ENCODE results near the gene SLC39A9. TPM values are rescaled to one million over a fixed set of nuclear protein-coding genes. Genes with fewer than 3 reads are reported as not detected.

Gene SLC39A9
- total and polyA plus RNA-seq, 2 of the 13 experiments (the other 11 are each of a cell fraction or from before 2014, with no cell fraction given): 46.6 to 69.5 TPM

DNA sequence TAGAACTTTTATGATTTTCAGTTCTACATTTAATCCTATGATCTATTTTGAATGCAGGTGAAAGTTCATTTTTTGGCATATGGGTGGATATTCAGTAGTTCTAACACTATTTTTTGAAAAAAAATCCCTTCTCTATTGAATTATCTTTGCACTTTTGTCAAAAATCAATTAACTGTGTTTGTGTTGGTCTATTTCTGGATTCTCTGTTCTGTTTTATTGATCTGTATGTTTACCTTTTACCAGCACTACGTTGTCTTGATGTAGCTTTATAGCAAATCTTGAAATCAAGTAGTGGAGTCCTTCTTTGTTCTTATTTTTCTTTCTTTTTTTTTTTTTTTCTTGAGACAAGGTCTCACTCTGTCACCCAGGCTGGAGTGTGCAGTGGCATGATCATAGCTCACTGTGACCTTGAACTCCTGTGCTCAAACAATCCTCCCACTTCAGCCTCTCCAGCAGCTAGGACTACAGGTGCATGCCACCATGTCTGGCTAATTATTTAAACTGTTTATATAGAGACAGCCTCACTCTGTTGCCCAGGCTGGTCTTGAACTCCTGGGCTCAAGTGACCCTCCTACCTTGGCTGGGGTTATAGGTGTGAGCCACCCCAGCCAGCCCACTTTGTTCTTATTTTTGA is 31.9 kb downstream of the SLC39A9 start (continued):
- TF ChIP-seq, protein P1, sequence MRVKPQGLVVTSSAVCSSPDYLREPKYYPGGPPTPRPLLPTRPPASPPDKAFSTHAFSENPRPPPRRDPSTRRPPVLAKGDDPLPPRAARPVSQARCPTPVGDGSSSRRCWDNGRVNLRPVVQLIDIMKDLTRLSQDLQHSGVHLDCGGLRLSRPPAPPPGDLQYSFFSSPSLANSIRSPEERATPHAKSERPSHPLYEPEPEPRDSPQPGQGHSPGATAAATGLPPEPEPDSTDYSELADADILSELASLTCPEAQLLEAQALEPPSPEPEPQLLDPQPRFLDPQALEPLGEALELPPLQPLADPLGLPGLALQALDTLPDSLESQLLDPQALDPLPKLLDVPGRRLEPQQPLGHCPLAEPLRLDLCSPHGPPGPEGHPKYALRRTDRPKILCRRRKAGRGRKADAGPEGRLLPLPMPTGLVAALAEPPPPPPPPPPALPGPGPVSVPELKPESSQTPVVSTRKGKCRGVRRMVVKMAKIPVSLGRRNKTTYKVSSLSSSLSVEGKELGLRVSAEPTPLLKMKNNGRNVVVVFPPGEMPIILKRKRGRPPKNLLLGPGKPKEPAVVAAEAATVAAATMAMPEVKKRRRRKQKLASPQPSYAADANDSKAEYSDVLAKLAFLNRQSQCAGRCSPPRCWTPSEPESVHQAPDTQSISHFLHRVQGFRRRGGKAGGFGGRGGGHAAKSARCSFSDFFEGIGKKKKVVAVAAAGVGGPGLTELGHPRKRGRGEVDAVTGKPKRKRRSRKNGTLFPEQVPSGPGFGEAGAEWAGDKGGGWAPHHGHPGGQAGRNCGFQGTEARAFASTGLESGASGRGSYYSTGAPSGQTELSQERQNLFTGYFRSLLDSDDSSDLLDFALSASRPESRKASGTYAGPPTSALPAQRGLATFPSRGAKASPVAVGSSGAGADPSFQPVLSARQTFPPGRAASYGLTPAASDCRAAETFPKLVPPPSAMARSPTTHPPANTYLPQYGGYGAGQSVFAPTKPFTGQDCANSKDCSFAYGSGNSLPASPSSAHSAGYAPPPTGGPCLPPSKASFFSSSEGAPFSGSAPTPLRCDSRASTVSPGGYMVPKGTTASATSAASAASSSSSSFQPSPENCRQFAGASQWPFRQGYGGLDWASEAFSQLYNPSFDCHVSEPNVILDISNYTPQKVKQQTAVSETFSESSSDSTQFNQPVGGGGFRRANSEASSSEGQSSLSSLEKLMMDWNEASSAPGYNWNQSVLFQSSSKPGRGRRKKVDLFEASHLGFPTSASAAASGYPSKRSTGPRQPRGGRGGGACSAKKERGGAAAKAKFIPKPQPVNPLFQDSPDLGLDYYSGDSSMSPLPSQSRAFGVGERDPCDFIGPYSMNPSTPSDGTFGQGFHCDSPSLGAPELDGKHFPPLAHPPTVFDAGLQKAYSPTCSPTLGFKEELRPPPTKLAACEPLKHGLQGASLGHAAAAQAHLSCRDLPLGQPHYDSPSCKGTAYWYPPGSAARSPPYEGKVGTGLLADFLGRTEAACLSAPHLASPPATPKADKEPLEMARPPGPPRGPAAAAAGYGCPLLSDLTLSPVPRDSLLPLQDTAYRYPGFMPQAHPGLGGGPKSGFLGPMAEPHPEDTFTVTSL (CRISPR knock-in tag; IDR thresholded peaks at IDR 0.05; ENCODE audit: borderline replicate concordance): peak; percentile 70; the same call in 1 of the 2 replicates
- TF ChIP-seq ZNF841 (CRISPR knock-in tag; IDR thresholded peaks at IDR 0.05; ENCODE audit: borderline replicate concordance): no peak
- TF ChIP-seq SOX13 (IDR thresholded peaks at IDR 0.05): no peak
- peak in 1 of 2 experiments; percentile 42; a peak in 1 of 4 replicates for TF ChIP-seq SOX13 (CRISPR knock-in tag; conservative IDR thresholded peaks at IDR 0.05 in 1 of 2, IDR thresholded peaks at IDR 0.05 in 1 of 2)
- peak; percentile 99 for TF ChIP-seq ZNF460 (CRISPR knock-in tag; IDR thresholded peaks at IDR 0.05; ENCODE audit: borderline replicate concordance)
- TF ChIP-seq TBX3 (IDR thresholded peaks at IDR 0.05; ENCODE audit: borderline replicate concordance): peak; percentile 82; the same call in 1 of the 2 replicates
- TF ChIP-seq TEAD3 (CRISPR knock-in tag; optimal IDR thresholded peaks at IDR 0.05; ENCODE audit: borderline replicate concordance): peak; percentile 47
- TF ChIP-seq GTF3A (CRISPR knock-in tag; conservative IDR thresholded peaks at IDR 0.05): no peak
- peak; percentile 74 for TF ChIP-seq FOXA3 (CRISPR knock-in tag; IDR thresholded peaks at IDR 0.05)
- no peak for TF ChIP-seq SOX6 (IDR thresholded peaks at IDR 0.05)
- TF ChIP-seq SOX6 (CRISPR knock-in tag; IDR thresholded peaks at IDR 0.05): peak; percentile 73
- peak; percentile 54; the same call in 1 of the 2 replicates for TF ChIP-seq SMAD3 (CRISPR knock-in tag; IDR thresholded peaks at IDR 0.05)
- no peak for TF ChIP-seq NR2F6 (IDR thresholded peaks at IDR 0.05)
- TF ChIP-seq NR2F6 (CRISPR knock-in tag; IDR thresholded peaks at IDR 0.05): peak; percentile 63; the same call in 1 of the 2 replicates
- peak; percentile 51; the same call in 1 of the 2 replicates for TF ChIP-seq HOXA3 (CRISPR knock-in tag; IDR thresholded peaks at IDR 0.05)

All from HepG2 (cell line).